Gastroesophageal sphincter (tissue), 3 donors: ENCODE data around the gene APMAP.

ENCODE experiments used
- CTCF ChIP-seq, 4 experiments: fragments of 200-600 bp in 2 of 4; fragments of 450-650 bp in 2 of 4; sonication (generic) in 1 of 4; IDR thresholded peaks; one replicate each; pipeline ENCODE4 v1.5.1; 2017 to 2019; ENCODE audit warnings: antibody characterized with exemption in 4 of 4, mild to moderate bottlenecking in 2 of 4, moderate library complexity in 2 of 4
- POLR2A ChIP-seq, 2 donors: fragments of 450-650 bp; IDR thresholded peaks; one replicate each; pipeline ENCODE4 v1.6.1; 2017; ENCODE audit warnings: antibody characterized with exemption in 2 of 2, mild to moderate bottlenecking in 2 of 2, moderate library complexity in 1 of 2

GRCh38 chr20:24986436-24987015 lies 6.0 kb downstream of the APMAP start:
- TF ChIP-seq CTCF (IDR thresholded peaks at IDR 0.05) = no peak
- TF ChIP-seq POLR2A (IDR thresholded peaks at IDR 0.05) = no peak
